RPMI7951 (cell line): Measurements from ENCODE around the gene OSBPL10. TPM values are rescaled to one million over a fixed set of nuclear protein-coding genes. Genes with fewer than 3 reads are reported as not detected.

Experiments used
- DNase-seq: peaks from one replicate; pipeline ENCODE4 v3.0.0-alpha.2; 2012; ENCODE audit warnings: low read depth
- total RNA-seq: library from RNA; depleted of rRNA; stranded (reverse); fragments of >200 nt; shearing (Covaris generic); gene quantifications from 2 replicates; pipeline ENCODE4 v1.2.3, GENCODE V29; 2014; rRNA removed

OSBPL10 gene
- total RNA-seq, 1 experiment from 2014 or later = 4.7 TPM

DNA sequence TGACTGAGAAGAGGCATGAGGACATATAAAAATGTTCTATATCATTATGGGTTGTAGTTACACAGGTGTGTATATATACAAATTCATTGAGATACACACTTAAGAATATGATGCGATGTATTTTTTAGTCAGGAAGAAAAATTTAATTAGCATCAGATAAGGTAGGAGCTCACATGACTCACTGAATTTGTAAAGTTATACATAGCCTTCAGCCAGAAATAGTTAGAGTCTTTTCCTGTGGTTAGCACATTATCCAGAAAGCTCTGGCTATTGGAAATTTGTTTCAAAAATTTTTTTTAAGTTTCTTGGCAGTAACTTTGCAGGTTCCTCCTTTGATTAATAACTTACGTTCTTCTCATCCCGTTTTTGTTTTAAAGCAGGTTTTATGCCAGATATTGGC lies 359.7 kb downstream of the OSBPL10 start:
- DNase-seq = peak; percentile 5

DNA sequence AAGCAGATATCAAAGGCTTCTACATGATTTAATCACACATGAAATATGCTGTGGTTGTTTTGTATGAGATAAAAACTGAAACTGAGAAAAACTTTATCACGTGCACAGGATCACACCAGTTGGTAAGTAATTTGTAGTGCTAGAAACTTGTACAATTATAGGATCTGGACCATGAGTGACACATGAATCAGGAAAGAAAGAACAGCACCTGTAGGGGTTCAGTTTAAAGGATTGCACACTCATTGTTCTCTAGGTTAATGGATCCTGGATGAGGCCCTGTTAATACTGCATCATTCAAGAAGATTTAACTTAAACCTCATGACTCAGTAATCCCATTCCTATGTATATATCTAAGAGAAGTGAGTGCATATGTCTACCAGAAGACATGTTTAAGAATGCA lies 360.4 kb downstream of the OSBPL10 start:
- DNase-seq = no peak

DNA sequence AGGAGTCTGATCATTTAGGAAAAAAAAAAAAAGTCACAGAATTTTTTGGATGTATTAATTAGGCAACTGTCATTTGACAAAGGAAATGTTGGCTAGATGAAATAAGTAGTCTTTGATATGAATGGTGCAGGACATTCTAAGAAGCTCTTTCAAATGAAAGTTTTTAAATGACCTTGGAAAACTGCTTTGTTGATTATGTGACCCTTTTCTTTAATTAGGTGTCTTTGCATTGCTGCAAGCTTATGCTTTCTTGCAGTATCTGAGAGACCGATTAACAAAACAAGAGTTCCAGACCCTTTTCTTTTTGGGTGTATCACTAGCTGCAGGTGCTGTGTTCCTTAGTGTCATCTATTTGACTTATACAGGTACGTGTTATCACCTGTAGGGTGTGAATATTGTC lies 364.4 kb downstream of the OSBPL10 start:
- DNase-seq = no peak

DNA sequence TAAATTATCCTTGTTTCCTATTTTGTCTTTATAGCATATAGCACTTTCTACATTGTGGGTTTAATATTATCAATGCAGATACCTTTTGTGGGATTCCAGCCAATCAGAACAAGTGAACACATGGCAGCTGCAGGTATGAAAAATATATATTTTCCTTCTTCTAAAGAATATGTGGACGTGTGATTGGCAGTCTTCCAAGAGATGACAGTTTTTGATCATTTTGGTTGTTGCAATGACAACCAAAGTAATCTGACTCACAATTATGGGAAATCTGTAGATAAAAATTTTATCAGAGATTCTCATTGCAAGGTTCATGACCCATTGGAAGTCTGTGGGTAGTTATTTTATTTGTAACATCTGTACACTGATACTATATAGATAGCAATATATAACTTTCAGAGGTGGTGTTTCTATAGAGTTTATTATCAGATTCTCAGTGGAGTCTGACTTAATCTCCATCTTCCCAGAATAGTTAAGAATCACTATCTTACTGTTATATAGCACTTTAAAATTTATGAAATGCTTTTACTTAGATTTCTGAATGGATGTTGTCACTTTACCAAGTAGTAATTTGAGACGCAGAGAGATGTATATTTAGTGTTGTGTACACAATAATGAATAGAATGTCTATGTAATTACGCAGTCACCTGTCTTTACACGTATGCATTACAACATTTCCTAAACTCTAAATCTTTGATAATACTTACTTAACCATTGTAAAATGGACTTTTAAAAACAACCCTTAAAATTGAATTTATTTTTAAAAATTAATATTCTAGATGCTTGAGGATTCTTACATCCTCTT lies 365.8 kb downstream of the OSBPL10 start:
- no peak for DNase-seq

DNA sequence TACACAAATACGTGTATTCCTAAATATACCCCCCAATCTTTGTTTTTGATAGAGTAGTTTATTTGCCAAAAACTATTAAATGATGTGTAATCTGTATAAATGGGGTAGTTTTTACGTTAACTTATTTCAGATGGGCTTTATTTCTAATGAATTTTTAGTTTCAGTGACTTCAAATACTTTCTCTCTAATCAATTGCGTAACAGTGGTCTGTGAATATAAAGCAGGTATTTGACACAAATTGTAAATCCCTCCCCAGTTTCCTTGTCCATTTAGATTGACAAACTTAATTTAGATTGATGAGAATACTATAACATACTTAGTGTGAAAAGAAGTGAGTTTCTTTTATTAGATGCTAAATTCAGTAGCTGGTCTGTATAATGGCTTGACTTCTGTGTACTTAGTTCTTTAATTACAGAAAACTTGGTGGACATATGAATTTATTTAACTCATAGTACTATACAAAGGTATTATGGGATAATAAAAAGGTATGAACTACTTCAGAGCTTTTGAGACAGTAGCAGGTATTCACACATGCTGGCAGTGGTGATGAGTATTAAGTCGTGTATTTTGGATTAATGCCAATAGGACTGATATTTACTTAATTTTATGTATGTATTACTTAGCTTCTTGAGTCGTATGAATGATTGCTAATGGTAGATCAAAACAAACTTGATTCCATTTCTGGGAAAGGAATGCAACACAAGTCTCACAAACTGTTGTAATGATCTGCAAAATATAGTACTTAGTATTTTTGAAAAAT lies 366.7 kb downstream of the OSBPL10 start:
- DNase-seq = no peak

DNA sequence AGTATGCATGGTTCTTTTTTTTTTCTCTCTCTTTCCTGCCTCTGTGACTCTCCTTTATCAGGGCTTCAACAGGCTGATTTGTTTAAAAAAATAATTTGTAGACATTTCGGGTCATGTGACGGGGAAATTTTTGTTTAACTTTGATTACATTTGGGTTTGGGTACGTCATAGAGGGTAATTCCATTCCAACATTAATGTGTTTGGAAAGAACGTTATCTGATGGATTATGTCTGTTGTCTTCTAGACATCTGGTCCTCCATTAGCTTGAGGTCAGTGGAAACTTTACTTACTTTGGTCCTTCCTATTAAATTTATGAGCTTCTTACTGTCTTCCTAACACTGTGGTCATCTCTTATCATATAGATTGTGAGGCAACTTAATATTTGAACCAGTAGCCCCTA lies 367.4 kb downstream of the OSBPL10 start:
- DNase-seq = no peak

DNA sequence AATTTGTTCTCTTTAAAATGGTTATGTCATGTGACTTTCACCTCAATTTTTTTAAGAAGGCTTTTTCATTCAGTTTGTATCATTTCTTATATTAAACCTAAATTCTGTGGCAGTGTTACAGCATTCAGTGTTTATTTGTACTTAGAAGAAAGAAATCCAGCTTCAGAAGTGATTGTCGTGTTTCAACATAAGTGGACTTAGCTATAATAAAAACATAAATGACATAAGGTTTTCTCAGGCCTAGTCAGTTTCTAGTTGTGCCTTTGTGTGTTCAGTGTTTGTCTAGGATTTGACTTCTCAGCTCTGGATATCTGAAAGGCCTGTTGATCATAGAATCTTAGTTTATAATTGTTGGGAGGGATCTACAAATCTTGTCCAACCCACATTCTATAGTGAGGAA lies 367.9 kb downstream of the OSBPL10 start:
- no peak for DNase-seq

Other genes starting within 250 kb of the OSBPL10 start
- gene ZNF860, start 488 bp upstream of the OSBPL10 start, total RNA-seq = 0.60 and 1.4 TPM in 2 replicates
- gene GPD1L, start 125.4 kb upstream of the OSBPL10 start, total RNA-seq = 10.6 and 12.7 TPM in 2 replicates